CD4-positive, alpha-beta T cell treated with Interleukin-15 for 4 hours (primary cell): ENCODE measurements around the gene TRIAP1.
A peak's percentile ranks its signal among the peaks of the same experiment; 100 is the strongest.
"Not testable (repeated sequence)": the region's sequence is repeated elsewhere in the genome, so short reads cannot be mapped to it uniquely, and the experiment has no call there.

ENCODE experiments used
- DNase-seq: peaks from one replicate; pipeline ENCODE4 v3.0.0-alpha.2; 2020; ENCODE audit warnings: low spot score

TRIAP1 gene

DNA sequence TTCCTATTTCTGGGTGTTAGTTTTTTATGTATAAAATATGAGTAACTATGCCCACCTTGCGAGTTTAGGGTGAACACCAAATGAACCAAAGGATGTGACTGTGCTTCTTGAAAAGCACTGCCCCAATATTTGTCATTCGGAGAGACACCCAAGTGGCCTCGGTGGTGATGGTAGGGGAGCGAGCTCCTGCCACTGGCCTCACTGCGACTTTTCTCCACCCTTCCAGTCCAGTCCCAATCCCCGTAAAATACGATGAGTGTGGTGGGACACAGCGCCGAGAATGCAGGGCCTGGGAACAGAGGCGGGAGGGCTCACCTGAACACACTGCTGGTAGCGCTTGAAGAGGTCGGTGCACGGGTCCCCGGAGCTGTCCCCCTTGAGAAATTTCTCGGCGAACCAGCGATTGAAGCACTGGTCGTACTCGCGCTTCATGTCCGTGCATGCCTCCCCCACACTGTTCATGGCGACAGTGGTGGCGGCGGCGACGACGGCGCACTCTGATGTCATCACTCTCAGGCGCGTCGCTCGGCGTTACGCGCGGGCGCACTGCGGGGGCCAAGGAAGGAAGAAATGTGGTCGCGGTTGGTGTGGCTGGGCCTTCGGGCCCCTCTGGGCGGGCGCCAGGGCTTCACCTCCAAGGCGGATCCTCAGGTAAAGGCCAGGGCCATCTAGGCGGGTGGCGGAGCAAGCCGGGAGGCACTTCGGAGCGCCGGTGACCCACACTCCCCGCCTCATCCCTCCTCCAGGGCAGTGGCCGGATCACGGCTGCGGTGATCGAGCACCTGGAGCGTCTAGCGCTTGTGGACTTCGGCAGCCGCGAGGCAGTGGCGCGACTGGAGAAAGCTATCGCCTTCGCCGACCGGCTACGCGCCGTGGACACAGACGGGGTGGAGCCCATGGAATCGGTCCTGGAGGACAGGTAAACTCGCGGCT is at the start of gene TRIAP1, which contains the start of gene GATC:
TRIAP1 (minus strand) TSS at position 474 of the 933 bp plus-strand sequence; CDS start at position 462, 12 bp downstream.
GATC (plus strand) TSS at position 534 of the 933 bp plus-strand sequence; CDS start at position 571, 37 bp downstream.
- DNase-seq, result peak; percentile 85

DNA sequence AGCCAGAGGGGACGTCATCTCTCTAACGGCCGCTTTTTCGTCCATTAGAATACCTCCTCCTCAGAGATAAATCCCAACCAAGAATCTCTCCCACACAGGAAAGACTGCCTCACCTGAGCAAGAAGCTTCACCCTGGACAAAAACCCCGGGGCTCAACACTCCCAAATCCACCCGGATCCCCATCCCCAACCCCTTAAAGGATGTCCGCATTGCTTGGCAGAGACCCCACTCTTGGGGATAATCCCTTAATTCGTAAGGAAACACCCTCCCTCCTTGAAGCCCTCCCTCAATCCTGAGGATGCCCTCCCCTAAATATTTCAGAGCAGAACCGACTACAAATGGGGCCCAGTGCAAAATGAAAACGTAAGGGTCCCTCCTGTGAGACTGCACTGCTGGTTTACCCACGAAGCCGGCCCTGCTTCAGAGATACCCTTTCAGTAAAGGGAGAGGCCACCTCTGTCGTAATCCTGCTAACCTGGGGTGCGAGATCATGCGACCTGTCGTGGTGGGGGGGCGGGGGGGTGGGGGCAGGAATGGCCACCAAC is 49.1 kb upstream of the TRIAP1 start:
- no peak for DNase-seq

DNA sequence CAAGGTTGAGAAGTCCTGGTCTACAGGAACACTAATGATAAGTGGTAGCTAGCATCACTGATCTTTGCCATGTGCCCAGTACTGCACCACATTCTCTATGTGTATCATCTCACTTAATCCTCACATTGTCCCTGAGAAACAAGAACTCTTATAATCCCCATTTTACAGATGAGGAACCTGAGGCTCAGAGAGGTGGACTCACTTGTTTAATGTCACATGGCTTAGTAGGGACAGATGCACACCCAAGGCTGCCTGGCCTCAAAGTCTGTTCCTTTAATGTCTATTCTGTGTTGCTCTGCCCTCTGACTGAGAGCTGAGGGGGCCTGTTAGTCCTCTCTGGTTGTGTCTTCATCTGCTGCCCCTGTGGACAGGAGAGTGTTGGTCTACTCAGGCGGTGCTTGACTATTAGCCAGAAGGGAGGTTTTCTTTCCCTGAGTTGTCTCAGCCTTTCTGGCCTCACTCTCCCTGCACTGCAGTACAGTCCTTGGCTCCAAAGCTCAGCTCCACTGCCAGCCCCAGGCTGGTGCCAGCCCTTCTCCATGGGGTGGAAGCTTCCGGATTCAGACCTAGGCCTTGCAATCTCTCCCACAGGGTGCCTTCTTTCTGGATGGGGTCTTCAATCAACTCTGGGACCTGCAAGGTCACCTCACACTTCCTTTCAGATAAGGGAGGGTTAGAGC is 44.8 kb upstream of the TRIAP1 start:
- DNase-seq, result no peak

- no peak for DNase-seq
Measured at GRCh38 chr12:120490325-120490724, 44.1 kb upstream of the TRIAP1 start.

DNA sequence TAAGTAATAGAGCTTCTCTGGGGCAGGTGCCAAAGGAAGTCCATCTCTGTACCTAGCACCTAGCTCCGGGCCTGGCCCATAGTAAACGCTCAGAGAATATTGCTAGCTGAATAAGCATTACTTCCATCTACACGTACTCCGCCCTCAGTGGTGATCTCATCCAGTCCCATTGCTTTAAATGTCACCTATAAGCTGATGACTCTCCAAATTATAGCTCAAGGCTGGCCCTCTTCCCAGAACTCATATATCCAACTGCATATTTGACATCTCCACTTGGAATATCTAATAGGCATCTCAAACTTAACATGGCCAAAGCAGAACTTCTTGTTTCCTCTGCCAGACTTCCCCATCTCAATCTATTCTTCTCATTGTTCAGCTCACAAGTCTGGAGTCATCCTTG is 42.8 kb upstream of the TRIAP1 start:
- DNase-seq, result no peak

DNA sequence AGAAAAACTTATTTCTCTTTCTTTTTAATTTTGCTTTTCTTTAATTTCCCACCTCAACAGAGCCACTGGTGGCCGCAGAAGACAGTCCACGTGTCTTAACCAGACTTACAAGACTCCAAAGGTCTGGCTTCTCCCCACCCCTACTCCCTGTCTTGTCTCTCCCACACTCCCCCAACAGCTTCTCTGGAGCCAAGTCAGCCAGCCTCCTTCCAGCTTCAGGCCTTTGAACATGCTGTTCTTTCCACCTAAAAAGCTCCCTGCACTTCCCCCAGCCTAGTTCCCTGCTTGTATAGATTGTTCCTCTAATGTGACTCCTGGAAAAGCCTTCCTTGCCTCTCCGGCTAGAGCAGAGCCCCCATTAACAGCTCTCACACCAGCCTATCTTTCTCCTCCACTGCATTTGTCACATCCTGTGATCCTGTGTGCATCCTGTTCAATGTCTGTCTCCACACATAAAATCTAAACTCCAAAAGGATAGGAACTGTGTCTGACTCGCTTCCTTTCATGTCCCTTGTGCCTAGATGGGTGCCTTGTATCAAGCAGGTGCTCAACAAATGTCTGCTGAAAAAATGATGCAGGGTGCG is 42.0 kb upstream of the TRIAP1 start:
- no peak for DNase-seq

GRCh38 chr12:120487552-120487951 is 41.4 kb upstream of the TRIAP1 start:
- DNase-seq, result not testable (repeated sequence)

DNA sequence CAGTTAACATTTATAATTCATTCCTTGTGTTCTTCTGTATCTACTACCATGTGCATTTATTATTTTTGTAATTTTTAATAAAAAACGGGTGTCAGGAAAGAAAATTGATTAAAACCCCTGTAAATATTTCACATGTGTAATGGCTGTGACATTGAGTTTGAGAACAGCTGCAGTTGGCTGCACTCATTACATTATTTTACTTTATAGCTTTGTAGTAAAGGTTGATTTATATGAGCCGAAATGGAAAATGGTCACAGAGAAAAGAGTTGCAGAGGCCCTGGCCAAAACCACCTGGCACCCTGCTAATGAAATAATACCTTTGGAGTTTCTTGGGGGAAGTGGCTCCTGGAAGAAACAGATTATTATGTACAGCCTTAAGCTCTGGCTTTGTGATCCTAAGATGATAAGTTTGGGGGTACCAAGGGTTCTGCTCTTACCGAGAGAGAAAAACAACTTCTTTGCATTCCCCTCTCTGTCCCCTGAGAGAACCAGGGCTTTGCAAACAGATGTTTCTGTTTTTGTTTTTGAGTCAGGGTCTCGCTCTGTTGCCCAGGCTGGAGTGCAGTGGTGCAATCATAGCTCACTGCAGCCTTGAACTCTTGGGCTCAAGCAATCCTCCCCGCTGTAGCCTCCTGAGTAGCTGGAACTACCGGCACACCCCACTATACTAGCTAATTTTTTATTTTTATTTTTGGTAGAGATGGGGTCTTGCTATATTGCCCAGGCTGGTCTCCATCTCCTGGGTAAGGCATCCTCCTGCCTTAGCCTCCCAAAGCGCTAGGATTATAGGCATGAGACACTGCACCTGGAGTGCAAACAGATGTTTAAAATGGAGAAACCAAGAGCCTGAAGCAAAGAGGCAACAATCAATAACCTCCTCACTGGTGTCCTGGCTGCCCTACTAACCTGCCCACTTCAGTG is 40.0 kb upstream of the TRIAP1 start:
- no peak for DNase-seq

- DNase-seq, result no peak
Measured at GRCh38 chr12:120483621-120484020, 37.4 kb upstream of the TRIAP1 start.

- no peak for DNase-seq
Measured at GRCh38 chr12:120481022-120481767, 35.0 kb upstream of the TRIAP1 start.

DNA sequence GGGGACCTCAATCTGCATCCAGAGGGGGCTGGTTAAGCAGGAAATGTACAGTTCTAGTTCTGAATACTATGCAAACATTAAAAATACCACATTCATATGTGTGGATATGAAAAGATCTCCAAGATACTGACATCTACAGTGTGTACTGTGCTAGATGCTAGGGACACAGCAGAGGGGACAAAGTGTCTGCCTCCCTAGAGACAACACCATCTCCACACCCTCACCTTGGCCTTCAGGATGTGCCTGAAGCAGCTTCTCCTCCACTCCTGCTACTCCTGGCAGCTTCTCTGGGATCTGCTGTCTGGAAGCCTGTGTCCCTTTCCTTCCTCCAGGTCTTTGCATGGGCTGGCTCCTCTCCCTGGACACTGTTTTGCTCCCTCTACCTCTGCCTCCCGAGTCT is 34.0 kb upstream of the TRIAP1 start:
- DNase-seq, result no peak

GRCh38 chr12:120479458-120479857 is 33.3 kb upstream of the TRIAP1 start:
- no peak for DNase-seq

DNA sequence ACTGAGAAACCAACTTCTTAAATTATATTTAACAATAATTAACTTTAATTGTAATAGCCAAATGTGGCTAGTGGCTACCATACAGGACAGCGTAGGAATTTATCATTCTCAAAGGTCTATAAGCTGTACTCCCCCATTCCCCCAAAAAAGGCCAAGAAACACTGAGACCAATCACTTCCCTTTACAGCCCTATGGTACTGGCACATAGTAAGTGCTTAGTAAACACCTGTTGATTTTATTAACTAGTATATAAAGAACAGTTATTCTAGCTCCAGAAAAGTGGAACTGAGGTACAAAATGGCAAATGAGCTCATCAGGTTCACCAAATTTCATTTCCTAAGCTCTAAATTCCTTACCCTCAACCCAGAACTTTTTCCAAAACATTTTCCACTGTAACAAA is 29.5 kb upstream of the TRIAP1 start:
- DNase-seq, result no peak

GRCh38 chr12:120474616-120474960 is 28.4 kb upstream of the TRIAP1 start:
- no peak for DNase-seq

DNA sequence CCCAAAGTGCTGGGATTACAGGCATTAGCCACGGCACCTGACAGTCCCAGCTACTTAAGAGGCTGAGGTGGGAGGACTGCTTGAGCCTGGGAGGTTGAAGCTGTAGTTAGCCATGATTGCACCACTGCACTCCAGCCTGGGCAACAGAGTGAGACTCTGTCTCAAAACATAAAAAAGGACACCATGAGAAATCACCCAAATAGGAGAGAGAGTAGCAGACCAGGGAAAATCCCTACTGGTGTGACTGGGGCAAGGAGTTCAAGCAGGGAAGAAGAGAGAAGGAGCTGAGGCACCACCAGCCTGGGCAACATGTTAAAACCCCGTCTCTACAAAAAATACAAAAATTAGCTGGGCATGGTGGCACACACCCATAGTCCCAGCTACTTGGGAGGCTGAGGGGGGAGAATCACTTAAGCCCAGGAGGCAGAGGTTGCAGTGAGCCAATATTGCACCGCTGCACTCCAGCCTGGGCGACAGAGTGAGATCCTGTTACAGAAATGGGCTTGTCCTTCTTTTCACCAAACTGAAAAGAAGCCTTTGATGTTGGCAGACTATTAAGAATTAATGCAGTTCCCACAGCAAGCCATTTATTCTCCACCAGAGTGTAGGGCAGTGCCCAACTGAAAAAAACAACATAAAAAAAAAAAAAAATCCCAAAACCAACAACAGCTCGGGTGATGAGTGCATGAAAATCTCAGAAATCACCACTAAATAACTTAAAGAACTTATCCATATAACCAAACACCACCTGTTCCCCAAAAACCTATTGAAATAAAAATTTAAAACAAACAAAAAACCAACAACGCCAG is 27.8 kb upstream of the TRIAP1 start:
- DNase-seq, result no peak

DNA sequence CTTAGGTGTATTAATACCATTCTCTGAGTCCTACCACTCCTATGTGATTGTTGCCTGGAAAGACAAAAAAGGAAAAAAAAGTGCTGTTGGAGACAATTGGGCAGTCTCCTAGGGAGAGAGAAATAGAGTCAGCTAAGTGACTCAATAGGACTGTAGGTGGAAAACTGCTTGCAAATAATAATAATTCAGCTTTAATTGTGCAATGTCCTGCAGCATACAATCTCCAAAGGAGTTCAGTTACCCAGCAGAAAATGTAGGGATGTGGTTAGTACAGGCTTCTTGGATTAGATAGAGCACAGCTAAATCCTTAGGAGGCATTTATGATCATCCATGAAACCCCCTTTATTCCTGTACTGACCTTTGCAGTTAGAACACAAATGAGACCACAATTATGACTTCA is 26.3 kb upstream of the TRIAP1 start:
- no peak for DNase-seq

DNA sequence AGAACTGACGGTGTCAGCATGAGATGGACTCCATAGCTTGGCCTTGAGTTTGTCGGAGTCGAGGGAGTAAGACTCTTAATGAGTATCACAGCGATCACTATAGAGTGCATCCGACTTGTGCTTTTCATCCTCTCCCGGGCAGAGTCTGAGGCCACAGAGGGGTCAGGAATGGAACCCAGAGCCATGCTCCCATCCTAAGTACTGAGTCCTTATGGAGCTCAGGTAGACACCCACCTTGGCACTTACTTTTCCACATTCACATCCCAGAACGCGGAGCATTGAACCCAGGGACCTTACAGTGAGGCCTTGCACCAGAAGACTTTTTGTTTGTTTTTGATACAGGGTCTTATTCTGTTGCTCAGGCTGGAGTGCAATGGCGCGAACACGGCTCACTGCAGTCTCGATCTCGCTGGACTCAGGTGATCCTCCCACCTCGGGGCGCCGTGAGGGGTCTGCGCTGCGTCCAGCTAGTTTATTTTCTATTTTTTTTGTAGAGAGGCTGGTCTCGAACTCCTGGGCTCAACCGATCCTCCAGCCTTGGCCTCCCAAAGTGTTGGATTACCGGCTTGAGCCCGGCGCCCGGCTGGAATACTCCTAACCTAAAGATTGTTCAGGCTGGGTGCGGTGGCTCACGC is 24.1 kb upstream of the TRIAP1 start:
- DNase-seq, result peak; percentile 6

DNA sequence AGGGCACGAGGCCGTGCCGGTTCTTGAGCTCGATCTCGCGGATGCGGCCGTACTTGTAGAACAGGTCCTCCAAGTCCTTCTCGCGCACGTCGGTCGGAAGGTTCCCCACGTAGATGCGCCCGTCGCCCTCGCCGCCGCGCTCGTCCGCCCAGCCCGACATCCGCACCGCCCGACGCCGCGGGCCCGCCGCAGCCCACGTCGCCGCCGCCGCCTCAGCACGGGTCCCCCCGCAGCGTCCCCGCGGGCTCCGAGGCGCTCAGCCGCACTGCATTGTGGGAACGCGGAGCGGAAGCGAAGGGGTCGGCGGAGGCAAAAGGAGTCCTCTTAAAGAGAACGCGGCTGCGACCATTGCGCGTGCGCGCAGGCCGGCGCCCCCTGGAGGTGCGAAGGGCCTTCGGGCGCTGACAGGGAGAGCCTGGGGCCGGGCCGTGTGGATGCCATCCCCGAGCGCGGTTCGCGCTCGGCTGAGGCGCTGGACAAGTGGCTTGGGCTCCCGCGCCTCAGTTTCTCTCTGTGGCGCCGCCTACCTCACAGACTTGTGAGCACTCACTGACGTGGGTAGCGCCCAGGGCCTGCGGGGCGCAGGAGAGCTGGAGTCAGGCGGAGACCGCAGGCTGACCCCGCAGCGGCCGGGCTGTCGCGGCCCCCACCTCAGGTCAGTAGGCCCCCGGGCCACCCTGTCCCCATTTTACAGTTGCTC is 23.4 kb upstream of the TRIAP1 start, which contains the start of gene SRSF9:
SRSF9 (minus strand) TSS at position 299 of the 700 bp plus-strand sequence; CDS start at position 160, 139 bp downstream.
- DNase-seq, result peak; percentile 97
